ENCODE measurements around the gene COG2.
"Not testable (repeated sequence)": the region's sequence is repeated elsewhere in the genome, so short reads cannot be mapped to it uniquely, and the experiment has no call there.

Gene COG2

DNA sequence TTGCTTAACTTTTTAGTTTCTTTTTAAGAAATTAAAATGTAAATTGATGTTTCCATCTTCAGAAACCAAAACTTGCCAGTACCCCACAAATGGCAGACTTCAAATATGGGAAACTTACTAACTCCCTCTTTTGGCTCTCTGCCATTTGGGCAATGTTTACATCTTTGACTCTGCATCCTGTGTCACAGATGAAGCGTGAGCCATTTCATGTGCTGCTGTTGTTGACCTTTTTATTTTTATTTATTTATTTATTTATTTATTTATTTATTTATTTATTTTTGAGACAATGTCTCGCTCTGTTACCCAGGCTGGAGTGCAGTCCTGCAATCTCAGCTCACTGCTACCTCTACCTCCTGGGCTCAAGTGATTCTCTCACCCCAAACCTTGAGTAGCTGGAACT, 16.0 kb upstream of the COG2 start:
- FAIRE-seq (no peak), DNase-seq (ENCODE audit: low spot score) (no peak)

DNA sequence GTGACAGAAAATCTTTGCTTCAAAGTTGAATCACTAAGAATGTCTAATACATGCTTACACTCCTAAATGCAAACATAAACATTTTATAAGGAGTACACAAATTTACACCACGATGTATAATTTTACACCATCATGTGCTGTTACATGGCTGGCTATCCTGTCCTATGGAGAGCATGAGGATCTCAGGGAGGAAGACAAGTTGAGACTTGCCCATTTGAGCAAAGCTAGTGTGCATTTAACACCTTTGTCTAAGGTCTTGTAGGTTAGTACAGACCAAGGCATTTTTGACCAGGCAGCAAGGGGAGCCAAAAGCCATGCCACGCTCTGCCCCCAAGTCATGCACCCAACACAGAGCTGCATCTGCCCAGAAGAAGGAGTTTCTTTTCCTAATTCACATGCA, 14.5 kb upstream of the COG2 start:
- FAIRE-seq, result no peak
- DNase-seq (ENCODE audit: low spot score), result no peak

DNA sequence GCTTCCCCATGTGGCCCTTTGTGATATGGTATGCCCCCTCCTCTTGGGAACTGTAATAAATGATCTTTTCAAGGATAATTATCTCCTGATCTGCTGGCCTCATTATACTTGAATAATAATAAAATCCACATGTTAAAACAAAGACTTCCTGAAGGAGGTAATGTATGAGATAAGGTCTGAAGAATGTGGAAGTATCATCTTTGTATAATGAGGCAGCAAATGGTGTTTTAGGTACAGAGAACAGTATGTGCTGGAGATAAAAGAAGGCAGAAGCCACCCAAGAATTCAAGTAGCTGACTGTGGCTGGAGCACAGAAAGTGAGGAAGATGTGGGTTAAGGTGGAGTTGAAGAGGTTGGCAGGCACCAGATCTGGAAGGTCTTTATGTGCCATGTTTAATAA, 12.8 kb upstream of the COG2 start:
- FAIRE-seq (no peak), DNase-seq (ENCODE audit: low spot score) (no peak)

DNA sequence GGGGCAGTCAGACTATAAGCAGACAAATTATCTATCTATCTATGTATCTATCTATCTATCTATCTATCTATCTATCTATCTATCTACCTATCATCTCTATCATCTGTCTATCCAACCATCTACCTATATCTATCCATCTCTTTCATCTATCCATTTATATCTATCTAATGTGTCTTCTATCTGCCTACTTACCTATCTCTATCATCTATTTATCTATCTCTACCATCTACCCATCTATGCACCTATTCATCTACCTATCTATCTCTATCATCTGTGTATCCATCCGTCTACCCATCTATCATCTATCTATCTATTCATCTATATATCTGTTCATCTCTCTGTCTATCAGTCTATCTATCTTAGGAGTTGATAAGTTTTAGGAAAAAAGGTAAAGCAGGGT, 10.8 kb upstream of the COG2 start:
- FAIRE-seq (no peak), DNase-seq (ENCODE audit: low spot score) (no peak)

DNA sequence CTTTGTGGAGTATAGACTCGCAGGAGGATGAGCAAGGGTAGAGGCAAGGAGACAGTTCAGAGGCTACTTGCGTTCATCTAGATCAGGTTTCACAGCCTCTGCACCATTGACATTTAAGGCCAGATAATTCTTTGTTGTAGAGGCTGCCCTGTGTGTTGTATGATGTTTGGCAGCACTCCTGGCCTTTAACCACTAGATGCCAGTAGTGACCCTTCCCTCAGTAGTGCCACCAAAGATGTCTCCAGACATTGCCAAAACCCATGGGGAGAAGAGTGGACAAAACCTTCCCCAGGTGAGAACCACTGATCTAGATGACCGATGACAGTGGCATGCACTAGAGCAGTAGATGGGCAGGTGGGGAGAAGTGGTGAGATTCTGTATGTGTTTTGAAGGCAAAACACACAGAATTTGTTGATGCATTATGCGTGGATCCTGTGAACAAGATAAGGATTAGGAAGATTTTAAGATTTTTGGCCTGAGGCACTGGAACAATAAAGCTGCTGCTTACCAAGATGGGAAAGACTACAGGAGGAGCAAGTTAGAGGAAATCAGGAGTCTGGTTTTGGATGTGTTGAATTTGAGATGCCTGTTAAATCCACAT, 9.9 kb upstream of the COG2 start:
- FAIRE-seq (no peak), DNase-seq (ENCODE audit: low spot score) (peak; percentile 16)

DNA sequence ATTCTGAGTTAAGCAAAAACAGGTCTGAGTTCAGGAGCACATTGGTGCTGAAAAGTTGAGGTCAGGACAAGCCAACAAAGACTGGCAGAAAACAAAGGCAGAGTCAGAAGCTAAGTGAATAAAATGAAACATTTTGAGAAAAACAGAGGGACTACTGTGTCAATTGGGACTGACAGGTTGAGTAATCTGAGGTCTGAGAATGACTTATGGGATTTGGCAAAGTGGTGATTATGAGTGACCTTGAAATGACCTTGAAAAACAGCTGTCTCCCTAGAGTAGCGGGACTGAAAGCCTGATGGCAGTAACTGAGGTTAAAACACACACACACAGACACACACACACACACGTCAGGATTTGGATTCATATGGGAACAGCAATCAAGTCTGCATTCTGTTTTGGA, 8.8 kb upstream of the COG2 start:
- DNase-seq (ENCODE audit: low spot score), result no peak
- FAIRE-seq, result no peak

DNA sequence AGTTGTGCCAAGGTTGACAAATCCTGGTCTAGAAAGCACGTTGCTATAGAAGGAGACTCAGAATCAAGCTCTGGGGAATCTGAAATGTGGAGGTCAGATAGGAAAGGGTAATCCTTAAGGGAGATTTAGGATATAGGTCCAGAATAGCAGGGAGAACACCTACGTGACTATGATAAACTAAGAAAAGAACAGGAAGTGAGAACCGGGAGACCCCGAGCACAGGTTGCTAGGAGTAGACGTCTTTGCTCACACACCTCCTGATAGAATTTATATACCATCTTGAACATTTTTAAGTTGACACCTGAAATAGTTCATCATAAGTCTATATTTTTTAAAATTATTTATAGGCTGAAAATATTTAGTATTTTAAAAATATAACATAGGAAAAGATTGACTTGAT, 7.9 kb upstream of the COG2 start:
- no peak for DNase-seq (ENCODE audit: low spot score)
- no peak for FAIRE-seq

DNA sequence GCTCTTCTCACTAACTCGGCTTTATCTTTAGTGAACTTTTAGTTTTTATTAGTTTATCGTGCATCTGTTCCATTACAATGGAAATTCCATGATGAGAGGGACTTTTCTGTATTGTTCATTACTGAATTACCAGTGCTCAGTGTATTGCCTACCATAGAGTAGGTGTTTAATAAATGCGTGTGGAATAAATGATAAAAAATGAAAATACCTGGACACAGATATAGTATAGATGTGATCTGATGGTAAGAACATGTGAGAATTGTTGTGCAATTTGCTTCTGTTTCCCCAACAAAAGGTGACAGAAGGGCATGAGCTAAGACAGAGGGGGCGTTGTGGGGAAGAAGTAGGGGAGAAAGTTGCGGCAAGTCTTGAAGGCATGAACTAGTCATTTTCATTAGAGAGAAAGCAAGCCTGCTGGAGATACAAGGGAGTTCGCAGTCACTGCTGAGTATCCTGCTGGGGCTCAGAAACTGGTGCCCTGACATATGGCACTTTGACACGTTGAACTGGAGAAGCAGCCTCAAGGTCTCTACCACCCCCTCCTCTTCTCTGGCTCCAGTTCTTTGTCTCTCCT, 5.6 kb upstream of the COG2 start:
- FAIRE-seq, result no peak

DNA sequence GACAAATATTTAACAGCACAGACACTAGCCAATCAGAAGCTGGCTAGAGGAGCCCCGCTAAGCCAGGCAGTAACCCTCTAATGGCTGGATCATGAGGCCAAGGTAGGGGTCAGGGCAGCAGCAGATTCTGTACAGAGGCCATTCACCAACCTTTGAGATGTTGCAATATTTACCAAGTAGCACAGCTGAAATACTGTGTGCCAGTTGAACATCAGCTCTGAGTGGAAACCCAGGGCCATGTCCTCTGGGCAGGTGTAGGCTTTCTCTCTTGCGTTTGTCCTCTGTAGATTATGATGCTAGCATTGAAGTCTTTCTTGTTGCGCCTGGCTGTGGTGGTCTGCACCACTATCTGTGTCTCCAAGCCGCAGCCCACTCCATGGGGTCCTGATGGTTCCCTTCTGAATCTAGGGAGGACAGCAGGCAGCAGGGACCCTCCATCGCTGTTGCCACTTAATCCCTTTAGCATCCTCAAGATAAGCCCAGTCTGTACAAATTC, 2.5 kb upstream of the COG2 start:
- no peak for DNase-seq (ENCODE audit: low spot score)
- FAIRE-seq, result no peak

More for the DNA sequence above, 5.6 kb upstream of the COG2 start:
- DNase-seq (ENCODE audit: low spot score), result no peak

DNA sequence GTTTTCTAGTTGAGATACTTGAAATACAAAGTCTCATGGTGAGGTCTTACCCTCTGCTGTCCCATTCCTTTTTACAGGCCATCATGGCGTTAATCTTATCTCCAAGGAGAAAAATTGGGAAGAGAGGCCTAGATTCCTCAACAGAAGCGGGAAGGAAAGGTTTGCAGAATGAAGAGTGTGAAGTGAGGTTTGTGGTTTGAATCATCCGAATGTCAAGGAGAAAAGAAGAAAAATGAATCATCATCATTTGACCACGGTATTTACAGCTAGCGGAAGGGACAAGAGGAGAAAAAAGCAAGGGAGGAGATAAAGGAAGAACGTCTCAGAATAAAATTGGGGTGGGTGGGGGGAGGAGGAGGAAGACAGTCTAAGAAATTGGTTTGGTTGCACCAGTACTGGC, 935 bp upstream of the COG2 start:
- FAIRE-seq, result peak; percentile 78
- DNase-seq (ENCODE audit: low spot score), result peak; percentile 52

DNA sequence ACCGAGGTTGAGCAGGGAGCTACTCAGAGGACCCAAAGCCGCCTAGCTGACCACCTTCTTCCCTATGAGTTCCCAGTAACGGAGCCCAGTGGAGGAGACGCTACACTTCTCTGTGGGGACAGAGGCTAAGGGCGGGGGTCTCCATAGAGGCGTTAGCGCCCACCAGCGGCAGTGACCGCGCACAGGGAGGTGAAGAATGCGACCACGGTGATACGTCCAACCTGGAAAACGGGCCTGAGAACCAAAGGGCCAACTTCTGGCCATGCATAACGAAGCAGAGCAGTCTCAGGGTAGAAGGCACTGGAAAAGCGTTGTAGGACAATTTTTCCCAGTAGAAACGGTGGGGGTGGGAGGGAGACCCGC, 400 bp upstream of the COG2 start:
- no peak for FAIRE-seq
- no peak for DNase-seq (ENCODE audit: low spot score)

DNA sequence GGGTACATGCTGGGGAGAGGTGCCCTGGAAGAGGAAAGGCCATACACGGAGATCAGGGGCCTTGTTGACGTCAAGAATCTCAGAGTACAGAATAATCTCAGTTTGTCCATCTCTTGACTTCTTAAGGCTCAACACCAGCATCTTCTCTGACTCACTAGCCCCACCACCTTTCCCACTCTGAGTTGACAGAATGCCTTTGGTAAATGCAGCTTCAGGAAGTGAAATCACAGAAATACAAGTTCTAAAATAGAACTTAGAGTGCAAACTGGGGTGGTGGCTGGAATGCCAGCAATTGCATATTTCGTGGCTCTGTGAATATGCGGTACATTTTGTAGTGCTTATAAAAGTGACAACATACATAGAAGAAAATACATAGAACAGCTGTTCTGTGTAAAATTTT, 1.6 kb downstream of the COG2 start:
- no peak for DNase-seq (ENCODE audit: low spot score)
- no peak for FAIRE-seq

DNA sequence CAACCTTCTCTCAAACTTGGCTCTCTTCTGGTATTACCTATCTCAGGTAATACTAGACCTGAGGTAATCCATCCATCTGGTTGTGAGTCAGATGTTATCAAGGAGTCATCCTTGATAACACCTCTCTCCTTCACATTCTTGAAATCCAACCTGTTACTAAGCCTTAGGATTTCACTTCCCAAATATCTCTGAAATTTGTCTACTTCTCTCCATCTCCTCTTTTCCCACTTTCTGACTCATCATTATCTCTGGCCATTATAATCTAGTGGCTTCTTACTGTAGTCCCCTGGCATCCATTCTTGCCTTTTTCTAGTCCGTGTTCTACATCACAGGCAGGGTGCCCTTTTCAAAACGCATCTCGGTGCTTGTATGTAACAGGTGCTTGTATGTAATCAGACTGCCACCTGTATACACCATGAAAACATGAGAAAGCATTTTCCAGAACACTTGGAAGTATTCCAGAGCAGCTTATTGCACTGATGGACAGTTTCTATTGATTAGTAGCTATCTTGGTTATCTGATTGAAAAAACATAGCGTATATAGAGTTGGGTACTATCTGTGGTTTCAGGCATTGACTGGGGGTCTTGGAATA, 4.5 kb downstream of the COG2 start:
- DNase-seq (ENCODE audit: low spot score), result no peak
- FAIRE-seq, result no peak

DNA sequence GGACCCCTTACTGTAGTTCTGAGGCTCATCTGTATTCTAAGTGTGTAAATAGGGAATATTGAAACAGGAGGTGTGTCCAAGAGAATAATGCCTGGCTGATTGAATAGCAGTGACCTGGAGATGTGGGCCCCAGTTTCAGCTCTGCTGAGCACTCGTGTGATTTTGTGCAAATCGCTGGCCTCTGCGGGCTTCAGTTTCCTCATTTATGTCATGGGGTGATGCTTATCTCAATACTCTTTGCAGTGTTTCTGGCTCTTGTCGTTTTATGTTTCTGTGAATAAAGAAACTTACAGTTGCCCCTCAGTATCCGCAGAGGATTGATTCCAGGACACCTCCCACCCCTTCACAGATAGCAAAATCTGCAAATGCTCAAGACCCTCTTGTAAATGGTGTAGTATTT, 5.0 kb downstream of the COG2 start:
- no peak for FAIRE-seq
- no peak for DNase-seq (ENCODE audit: low spot score)

DNA sequence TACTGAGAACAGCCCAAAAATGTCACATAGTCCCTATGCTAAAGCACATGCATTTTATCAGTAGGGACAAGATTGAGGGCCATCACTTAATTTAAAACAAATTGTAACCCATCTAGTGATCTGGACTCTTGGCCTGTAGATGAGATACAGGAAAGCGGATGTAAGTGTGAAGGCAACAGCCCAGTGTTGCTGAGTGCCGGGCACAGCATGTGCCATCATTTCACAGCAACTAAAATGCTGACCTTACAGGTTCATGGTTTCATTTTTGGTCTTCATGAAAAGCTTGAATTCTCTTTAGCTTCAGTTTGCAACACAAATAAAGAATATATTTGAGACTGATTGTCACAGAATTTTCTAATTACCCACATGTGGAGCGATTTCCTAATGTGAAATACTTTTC, 5.8 kb downstream of the COG2 start:
- no peak for FAIRE-seq
- no peak for DNase-seq (ENCODE audit: low spot score)

DNA sequence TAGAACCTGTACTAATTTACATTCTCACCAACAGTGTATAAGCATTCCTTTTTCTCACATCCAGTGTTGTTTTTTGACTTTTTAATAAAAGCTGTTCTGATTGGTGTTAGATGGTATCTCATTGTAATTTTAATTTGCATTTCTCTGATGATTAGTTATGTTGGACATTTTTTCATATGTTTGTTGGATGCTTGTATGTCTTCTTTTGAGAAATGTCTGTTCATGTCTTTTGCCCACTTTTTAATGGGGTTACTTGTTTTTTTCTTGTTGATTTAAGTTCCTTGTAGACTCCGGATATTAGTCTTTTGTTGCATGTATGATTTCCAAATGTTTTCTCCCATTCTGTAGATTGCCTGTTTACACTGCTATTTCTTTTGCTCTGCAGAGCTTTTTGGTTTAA, 8.0 kb downstream of the COG2 start:
- FAIRE-seq (no peak), DNase-seq (ENCODE audit: low spot score) (no peak)

DNA sequence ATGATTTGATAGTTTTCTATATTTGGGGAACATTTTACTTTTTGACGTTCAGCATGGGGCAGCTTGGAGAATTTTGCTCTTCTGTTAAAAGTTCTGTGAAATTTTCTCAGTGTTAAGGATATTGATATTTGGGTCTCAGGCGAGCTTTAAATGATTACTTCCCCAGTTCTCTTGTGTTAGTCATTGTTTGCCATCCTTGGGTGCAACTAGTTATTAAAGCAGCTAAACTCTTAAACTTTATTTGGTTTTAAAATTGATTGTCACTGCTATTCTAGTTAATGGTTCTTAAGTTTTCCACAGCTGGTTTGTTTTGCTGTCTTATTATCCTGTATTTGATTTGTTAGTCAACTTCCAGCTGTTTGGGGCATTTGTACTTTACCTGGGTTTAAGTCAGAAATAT, 9.0 kb downstream of the COG2 start:
- DNase-seq (ENCODE audit: low spot score) (no peak), FAIRE-seq (no peak)

DNA sequence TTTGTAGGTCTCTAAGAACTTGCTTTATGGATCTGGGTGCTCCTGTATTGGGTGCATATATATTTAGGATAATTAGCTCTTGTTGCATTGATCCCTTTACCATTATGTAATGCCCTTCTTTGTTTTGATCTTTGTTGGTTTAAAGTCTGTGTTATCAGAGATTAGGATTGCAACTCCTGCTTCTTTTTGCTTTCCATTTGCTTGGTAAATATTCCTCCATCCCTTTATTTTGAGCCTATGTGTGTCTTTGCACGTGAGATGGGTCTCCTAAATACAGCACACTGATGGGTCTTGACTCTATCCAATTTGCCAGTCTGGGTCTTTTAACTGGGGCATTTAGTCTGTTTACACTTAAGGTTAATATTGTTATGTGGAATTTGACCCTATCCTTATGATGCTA, 14.4 kb downstream of the COG2 start:
- not testable (repeated sequence) for FAIRE-seq

DNA sequence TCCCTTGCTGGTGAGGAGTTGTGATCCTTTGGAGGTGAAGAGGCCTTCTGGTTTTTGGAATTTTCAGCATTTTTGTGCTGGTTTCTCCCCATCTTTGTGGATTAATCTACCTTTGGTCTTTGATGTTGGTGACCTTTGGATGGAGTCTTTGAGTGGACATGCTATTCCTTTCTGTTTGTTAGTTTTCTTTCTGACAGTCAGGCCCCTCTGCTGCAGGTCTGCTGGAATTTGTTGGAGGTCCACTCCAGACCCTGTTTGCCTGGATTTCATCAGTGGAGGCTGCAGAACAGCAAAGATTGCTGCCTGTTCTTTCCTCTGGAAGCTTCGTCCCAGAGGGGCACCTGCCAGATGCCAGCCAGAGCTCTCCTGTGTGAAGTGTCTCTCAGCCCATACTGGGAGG, 15.8 kb downstream of the COG2 start:
- FAIRE-seq; DNase-seq (ENCODE audit: low spot score): not testable (repeated sequence)

More for the DNA sequence above, 14.4 kb downstream of the COG2 start:
- DNase-seq (ENCODE audit: low spot score), result not testable (repeated sequence)

DNA sequence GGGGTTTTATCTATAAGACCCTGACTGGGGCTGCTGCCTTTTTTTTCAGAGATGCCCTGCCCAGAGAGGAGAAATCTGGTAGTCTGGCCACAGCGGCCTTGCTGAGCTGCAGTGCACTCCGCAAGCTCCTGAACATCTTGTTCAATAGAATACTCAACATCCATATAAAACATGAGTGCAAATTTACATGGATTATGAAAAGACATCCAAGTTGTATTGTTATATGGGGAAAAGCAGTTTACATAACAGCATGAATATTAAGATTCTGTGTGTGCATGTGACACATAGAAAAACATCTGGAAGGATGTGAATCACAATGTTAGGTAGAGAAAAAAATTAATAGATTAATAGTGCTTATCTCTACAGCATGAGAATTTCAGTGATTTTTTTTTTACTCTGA, 16.4 kb downstream of the COG2 start:
- DNase-seq (ENCODE audit: low spot score), result no peak
- no peak for FAIRE-seq

DNA sequence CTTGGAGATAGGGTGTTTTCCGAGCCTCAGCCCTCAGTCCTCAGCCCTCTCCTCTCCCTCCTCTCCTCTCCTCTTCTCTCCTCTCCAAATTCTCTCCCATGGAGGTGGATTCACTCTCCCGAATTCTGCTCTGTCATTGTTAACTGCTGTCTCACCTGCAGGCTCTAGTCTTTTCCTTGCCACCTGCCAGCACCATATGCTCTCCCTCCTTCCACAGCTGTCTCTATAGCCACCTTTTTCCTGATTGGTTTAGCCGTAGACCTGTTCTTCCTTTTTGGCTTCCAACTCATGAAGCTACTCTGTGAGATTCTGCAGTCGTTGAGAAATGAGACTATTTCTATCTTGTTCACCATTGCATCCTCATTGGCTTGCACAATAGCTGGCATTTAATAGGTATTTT, 19.7 kb downstream of the COG2 start:
- FAIRE-seq, result no peak

DNA sequence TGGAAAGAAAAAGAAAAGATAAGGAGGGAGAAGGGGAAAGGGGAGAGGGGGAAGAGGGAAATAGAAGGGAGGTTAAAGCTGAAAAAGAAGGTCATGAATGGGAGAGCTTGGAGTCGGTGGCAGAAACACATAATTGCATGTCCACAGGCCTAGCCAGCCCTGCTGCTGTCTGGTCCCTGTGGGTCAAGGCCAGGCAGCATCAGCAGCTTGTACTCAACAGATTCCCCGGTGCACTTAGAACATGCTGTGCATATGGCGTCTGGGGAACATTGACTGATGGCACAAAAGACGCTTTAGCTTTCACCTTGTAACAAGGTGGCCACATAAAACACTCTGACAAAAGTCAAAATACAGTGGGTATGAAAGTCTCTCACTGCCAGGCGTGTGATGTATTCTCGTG, 25.9 kb downstream of the COG2 start:
- no peak for DNase-seq (ENCODE audit: low spot score)
- no peak for FAIRE-seq

More for the DNA sequence above, 19.7 kb downstream of the COG2 start:
- no peak for DNase-seq (ENCODE audit: low spot score)

DNA sequence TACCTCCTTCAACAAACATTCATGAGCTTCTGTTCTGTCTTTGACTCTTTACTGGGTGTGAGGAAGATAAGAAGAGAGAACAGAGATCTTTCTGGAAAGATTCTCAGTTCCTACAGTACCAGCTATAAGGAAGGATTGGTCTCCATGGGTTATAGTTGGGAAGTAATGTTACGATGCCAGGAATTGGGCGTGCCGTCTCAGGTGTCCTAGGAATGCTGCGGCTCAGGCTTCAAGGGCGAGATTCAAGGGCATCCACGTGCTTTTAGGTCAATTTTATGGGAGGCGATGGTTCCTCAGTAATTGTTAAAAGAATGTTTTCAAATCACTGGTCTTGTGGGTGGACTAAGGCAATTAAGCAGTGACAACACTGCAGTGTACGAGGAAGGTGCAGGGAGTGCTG, 27.3 kb downstream of the COG2 start:
- FAIRE-seq, result no peak
- no peak for DNase-seq (ENCODE audit: low spot score)
